Erythroblast (primary cell): ENCODE results near the gene SCN9A.

Experiments used
- GATA1 ChIP-seq: IDR thresholded peaks from 2 replicates; pipeline ENCODE4 v1.6.1; 2011; ENCODE audit warnings: low read depth, mild to moderate bottlenecking, control low read depth, low read length, moderate library complexity
- POLR2A ChIP-seq: IDR thresholded peaks from 2 replicates; pipeline ENCODE4 v1.6.1; 2011; ENCODE audit warnings: mild to moderate bottlenecking, low read length

DNA sequence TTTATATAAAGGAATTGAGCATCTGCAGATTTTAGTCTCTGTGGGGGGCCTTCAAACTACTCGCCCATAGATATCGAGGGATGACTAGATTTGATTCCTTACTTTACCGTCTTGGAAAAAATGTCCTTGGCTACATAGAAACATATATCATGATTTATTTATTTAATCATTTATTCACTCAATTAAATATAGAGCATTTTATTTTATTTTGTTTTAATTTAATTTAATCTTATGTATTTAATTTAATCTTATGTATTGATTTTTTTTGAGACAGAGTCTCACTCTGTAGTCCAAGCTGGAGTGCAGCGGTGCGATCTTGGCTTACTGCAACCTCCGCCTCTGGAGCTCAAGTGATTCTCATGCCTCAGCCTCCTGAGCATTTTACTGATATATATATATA, 105.4 kb downstream of the SCN9A start:
- TF ChIP-seq POLR2A (no peak), GATA1 (no peak)
